Activated naive CD4-positive, alpha-beta T cell treated with Interleukin-2 at 50 U/mL for 16 hours (primary cell): ENCODE measurements around the gene DYSF.
"Not testable (repeated sequence)": the region's sequence is repeated elsewhere in the genome, so short reads cannot be mapped to it uniquely, and the experiment has no call there.

Source experiments
- DNase-seq: peaks from one replicate; pipeline ENCODE4 v3.0.0-alpha.2; 2020

The DYSF gene

GRCh38 chr2:71473346-71474031 lies 20.1 kb downstream of the DYSF start:
- DNase-seq: no peak

GRCh38 chr2:71474116-71474743 lies 20.9 kb downstream of the DYSF start:
- DNase-seq: no peak

DNA sequence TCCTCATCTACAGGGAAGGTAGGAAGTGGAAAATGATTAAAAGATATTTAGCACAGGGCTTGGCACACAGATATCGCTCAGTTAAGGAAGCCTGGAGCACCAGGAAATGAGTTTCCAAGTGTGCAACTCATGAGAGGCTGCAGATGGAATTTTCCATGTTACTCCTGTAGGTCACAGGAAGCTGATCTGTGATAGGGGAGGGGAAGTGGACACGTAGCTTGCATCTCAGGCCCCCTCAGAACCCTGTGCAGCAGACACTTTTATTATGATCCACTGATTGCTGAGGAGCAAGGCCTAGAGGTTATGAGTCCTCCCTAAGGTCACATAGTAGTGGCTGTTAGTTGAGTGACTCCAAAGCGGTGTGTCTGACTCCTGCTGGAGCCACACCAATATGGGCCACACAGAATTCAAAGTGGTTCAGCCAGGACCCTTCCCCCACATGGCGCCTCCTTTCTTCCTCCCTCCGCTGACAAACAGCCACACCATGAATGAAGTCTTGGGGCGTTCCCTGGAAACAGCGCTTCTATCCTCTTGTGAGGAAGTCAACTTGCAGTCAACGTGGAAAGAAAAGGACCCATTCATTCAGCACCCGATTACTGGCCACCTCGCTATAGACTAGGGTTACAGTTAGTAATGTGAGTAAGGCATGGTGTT lies 21.5 kb downstream of the DYSF start:
- no peak for DNase-seq

- DNase-seq: no peak
These were observed 23.1 kb downstream of the DYSF start for GRCh38 chr2:71476495-71476894.

GRCh38 chr2:71477231-71477691 lies 23.9 kb downstream of the DYSF start:
- DNase-seq: no peak

GRCh38 chr2:71478806-71479205 lies 25.4 kb downstream of the DYSF start:
- no peak for DNase-seq

DNA sequence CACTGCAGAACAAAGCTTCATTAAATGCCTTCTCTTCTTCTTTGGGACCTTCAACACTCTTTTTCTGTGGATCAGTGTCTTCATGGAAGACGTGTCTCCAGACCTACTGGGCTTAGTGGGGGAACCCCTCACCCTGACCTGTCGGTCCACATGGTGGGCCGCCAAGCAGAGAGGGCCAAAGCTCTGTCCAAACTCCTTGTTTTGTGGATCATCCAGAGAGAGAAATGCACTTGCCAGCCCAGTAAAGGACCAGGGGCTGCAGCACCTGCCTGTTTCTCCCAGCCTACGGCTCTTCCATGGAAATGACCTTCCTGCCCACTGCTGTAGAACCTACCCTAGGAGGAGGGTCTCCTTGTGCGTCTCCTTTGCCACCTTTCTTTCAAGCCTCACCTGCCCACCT lies 25.9 kb downstream of the DYSF start:
- DNase-seq: no peak

DNA sequence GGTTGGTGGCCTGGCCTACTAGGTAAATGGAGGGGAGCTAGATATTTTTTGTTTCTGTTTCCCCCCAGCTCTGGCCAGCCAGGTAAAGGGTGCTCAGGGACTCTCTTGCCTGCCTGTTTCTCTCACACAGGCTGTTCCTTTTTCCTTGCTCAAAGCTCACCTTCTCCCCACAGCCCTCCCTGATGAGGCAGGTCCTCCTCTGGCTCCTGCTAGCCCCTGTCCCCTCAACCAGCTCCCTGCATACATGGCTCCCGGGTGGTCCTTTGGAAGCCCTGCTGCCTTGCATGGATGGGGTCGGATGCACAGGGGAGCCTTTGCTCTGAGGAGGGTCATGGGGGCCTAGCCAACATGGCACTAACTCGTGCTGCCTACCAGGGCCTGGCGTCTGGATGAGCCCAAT lies 27.8 kb downstream of the DYSF start:
- DNase-seq: no peak

- DNase-seq: no peak
These were observed 28.7 kb downstream of the DYSF start for GRCh38 chr2:71482055-71482454.

GRCh38 chr2:71483246-71483645 lies 29.9 kb downstream of the DYSF start:
- no peak for DNase-seq

- DNase-seq: no peak
These were observed 31.0 kb downstream of the DYSF start for GRCh38 chr2:71484354-71484753.

- no peak for DNase-seq
These were observed 33.7 kb downstream of the DYSF start for GRCh38 chr2:71486881-71487640.

- DNase-seq: not testable (repeated sequence)
These were observed 38.2 kb downstream of the DYSF start for GRCh38 chr2:71491551-71491950.

- no peak for DNase-seq
These were observed 38.8 kb downstream of the DYSF start for GRCh38 chr2:71492112-71492511.

GRCh38 chr2:71494091-71494490 lies 40.7 kb downstream of the DYSF start:
- DNase-seq: no peak

- no peak for DNase-seq
These were observed 41.3 kb downstream of the DYSF start for GRCh38 chr2:71494523-71495155.

DNA sequence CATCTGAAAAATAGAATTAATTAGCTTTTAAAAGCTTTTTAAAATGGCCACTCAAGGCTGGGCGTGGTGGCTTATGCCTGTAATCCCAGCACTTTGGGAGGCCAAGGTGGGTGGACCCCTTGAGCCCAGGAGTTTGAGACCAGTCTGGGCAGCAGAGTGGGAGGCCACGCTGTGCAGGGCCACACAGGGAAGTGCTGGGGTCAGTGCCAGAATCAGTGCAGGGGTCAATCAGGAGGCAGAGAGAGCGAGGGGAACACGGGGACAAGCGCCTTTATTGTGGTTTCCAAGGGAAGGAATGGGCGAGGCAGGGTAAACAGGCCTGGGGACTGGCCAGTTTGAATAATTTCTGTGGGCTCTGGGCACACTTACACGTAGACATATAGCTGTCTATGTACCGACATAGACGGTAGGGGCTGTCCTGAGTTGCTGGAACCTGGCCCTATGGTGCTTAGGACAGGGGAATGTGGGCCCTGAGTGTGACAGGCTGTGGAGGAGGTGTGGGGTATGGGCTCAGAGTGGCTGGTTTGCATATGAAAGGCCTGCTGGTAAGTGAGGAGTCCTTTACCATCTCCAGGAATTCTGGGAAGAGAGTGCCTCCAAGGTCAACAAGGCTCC lies 42.9 kb downstream of the DYSF start:
- DNase-seq: no peak

DNA sequence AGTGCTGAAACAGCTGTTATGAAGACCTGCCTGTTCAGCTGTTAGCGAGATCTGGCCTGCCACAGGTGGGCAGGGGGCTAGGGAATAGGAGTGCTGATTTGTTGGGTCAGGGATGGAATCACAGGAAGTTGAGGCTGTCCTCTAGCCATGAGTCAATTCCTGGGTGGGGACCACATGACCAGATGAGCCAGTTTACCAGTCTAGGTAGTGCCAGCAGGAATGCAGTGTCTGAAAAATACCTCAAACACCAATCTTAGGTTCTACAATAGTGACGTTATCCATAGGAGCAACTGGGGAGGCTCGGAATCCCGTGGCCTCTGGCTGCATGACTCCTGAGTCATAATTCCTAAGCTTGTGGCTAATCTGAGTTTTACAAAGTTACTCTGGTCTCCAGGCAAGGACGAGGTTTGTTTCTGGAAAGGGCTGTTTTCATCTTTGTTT lies 44.9 kb downstream of the DYSF start:
- no peak for DNase-seq

DNA sequence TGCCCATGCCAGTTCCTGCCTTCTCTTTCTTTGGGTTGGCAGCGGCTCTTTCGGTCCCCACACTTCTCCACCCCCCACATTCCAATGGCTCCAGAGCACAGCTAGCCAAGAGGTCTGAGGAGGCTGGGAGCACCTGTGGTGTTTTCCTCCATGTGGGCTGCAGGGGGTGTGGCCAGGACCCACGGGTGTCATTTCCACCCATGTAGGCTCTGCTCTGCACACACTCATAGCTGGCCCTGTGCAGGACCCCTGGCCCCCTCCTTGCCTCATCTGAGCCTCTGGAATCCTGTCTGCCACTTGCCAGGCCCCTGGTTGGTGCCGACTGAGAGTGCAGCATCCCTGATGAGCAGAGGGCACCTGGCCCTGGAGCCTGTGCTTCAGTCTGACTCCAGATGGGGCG lies 46.3 kb downstream of the DYSF start:
- no peak for DNase-seq

GRCh38 chr2:71500426-71501079 lies 47.2 kb downstream of the DYSF start:
- no peak for DNase-seq

DNA sequence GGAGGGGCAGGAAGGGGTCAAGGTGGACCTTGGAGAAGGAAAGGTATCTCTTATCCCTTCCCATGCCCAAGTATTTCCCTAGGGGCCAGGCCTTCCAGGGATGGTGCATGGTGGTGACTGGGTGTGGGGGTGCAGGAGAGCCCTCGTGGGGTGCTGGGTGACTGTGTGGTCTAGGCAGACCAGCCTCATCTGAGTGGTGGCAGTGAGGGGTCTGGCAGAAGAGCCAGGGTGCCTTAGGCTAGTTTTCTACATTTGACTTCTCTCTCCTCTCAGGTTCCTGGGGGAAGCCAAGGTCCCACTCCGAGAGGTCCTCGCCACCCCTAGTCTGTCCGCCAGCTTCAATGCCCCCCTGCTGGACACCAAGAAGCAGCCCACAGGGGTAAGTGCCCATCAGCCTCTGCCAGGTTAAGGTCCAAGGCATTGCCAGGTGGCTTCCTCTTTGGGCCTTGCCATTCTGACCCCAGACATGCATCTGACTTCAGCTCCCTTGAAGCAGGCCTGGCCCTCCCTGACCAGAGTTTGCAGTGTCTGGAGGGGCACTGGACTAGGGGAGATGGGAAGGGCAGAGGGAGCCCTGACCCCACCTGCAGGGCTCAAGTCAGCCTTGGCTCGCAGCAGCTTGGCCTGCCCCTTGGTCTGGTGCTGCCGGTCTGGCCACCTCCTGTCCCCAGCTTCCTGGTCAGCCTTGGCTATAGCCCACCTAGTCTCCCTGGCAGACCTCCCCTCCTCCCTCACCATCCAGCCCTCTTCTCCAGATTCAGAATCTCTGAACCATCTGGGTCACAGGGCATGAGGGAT lies 49.8 kb downstream of the DYSF start:
- no peak for DNase-seq
